ENCODE measurements around the gene SSTR1.

Gene SSTR1

GRCh38 chr14:38202444-38203191 is 5.1 kb upstream of the SSTR1 start:
- no peak for DNase-seq (ENCODE audit: low read depth, low spot score)

- DNase-seq (ENCODE audit: low read depth, low spot score), result no peak
Measured at GRCh38 chr14:38203929-38204718, 3.6 kb upstream of the SSTR1 start.

GRCh38 chr14:38204719-38205115 is 3.0 kb upstream of the SSTR1 start:
- no peak for DNase-seq (ENCODE audit: low read depth, low spot score)

GRCh38 chr14:38205119-38205813 is 2.4 kb upstream of the SSTR1 start:
- DNase-seq (ENCODE audit: low read depth, low spot score), result no peak

GRCh38 chr14:38205949-38206665 is 1.6 kb upstream of the SSTR1 start:
- no peak for DNase-seq (ENCODE audit: low read depth, low spot score)

- DNase-seq (ENCODE audit: low read depth, low spot score), result no peak
Measured at GRCh38 chr14:38206689-38207376, 871 bp upstream of the SSTR1 start.

GRCh38 chr14:38207377-38207735 is 348 bp upstream of the SSTR1 start:
- DNase-seq (ENCODE audit: low read depth, low spot score), result no peak

- DNase-seq (ENCODE audit: low read depth, low spot score), result no peak
Measured at GRCh38 chr14:38208618-38209562, 1.2 kb downstream of the SSTR1 start.

GRCh38 chr14:38209572-38210557 is 2.2 kb downstream of the SSTR1 start:
- DNase-seq (ENCODE audit: low read depth, low spot score), result no peak

GRCh38 chr14:38210587-38211216 is 3.0 kb downstream of the SSTR1 start:
- no peak for DNase-seq (ENCODE audit: low read depth, low spot score)

GRCh38 chr14:38211255-38211735 is 3.6 kb downstream of the SSTR1 start:
- DNase-seq (ENCODE audit: low read depth, low spot score), result no peak

- DNase-seq (ENCODE audit: low read depth, low spot score), result no peak
Measured at GRCh38 chr14:38212111-38212510, 4.4 kb downstream of the SSTR1 start.

- DNase-seq (ENCODE audit: low read depth, low spot score), result no peak
Measured at GRCh38 chr14:38213001-38213400, 5.3 kb downstream of the SSTR1 start.

- DNase-seq (ENCODE audit: low read depth, low spot score), result no peak
Measured at GRCh38 chr14:38217553-38217952, 9.8 kb downstream of the SSTR1 start.

GRCh38 chr14:38221077-38221476 is 13.4 kb downstream of the SSTR1 start:
- no peak for DNase-seq (ENCODE audit: low read depth, low spot score)

GRCh38 chr14:38224338-38224737 is 16.6 kb downstream of the SSTR1 start:
- DNase-seq (ENCODE audit: low read depth, low spot score), result no peak

- no peak for DNase-seq (ENCODE audit: low read depth, low spot score)
Measured at GRCh38 chr14:38225946-38226345, 18.2 kb downstream of the SSTR1 start.

GRCh38 chr14:38226366-38226765 is 18.7 kb downstream of the SSTR1 start:
- DNase-seq (ENCODE audit: low read depth, low spot score), result no peak

Data from activated CD4-positive, CD25-positive, alpha-beta regulatory T cell treated with anti-CD3 and anti-CD28 coated beads, Interleukin-2, amount 50 U/mL, for 16 hours (primary cell).